GM21381 (cell line): Measurements from ENCODE around the gene GRAMD4.

ENCODE experiments used
- ATAC-seq: cut with Tn5 transposase; IDR thresholded peaks from one replicate; pipeline ENCODE4 v1.9.1; 2021; ENCODE audit warnings: mild to moderate bottlenecking, moderate library complexity; ENCODE audit not compliant: unreplicated experiment

Gene GRAMD4

DNA sequence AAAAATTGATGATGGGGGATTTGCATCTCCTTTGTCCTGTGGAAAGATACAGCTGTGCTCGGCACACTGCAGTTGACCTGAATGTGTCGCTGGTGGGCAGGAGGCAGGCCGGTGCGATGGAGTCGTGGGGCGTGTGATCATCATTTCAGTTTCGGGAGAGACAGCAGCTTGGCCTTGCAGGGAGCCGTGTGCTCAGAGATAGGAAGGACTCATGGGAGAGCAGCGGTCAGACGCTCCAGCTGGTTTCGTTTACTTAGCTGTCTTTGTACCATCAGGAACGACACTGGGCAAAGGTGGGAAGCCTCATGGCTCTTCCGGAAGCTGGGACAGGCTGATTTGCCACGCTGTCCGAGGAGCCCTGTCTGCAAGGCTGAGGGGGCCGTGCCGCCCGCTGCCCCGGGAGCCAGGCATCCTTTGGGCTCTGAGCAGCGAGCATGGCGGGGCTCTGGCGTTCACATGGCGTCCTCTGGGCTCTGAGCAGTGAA is 32.7 kb downstream of the GRAMD4 start:
- ATAC-seq = no peak

DNA sequence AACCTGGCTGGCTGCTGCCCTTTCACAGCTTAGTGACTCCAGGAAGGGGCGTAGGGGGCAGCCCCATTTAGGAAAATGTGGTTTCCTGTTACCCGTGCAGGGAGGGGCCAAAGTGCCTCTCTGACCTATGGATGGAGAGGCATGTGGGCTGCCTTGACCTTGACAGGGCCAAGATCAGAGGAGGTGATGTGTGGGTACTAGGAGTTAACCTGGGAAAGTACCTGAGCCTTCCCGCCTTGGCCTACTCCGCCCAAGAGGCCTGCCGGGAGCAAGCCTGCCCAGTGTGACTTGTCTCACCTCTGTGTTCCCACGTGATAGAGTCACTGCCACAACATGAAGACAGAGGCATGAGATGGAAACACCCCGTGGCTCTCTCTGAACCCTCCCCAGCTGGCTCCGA is 33.4 kb downstream of the GRAMD4 start:
- no peak for ATAC-seq

DNA sequence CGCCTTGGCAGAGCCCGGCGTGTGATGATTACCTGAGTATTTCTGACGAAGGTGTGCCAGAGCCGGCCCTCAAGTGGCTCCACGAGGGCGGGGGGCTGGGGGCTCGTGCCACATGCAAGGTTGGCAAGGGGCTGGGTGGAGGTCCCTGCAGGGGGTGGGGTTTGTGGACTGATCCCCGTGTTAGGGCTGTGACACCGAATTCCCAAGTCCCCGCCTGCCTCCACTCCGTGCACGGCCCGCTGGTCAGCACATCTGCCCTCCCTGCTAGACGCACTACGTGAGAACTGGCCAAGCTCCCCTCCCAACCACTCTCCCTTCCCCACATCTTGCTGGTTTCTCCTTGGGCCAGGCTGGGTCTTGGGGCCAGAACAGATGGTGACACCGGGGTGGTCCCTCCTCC is 34.2 kb downstream of the GRAMD4 start:
- no peak for ATAC-seq

DNA sequence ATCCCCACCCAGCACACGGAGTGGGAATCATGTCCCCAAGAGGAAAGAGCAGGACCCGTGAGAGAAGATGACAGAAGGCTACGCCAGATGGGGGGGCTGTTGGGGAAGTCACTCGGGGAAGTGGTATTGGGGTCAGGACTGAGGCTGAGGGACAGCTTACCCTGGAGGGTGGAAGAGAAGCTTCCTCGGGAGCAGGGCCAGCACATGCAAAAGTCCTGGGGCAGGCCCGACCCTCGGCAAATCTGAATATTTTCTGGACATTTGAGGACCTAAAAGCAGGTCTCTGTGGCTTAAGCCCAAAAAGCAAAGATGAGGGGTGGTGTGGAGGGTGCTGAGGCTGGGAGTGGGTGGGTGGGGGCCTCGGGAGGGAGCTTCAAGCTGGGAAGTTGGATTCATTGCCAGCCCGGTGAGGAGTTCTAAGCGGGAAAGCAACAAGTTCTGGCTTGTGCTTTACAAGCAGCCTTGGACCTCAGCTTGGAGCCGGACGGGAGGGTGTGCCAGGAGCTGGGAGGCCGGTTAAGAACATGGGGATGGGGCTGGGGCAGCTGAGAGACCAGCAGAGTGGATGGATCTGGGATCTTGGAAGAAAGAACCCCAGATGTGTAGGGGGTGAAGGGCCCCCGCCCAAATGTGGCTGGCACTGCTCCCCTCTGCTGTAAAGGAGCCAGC is 34.9 kb downstream of the GRAMD4 start:
- no peak for ATAC-seq

DNA sequence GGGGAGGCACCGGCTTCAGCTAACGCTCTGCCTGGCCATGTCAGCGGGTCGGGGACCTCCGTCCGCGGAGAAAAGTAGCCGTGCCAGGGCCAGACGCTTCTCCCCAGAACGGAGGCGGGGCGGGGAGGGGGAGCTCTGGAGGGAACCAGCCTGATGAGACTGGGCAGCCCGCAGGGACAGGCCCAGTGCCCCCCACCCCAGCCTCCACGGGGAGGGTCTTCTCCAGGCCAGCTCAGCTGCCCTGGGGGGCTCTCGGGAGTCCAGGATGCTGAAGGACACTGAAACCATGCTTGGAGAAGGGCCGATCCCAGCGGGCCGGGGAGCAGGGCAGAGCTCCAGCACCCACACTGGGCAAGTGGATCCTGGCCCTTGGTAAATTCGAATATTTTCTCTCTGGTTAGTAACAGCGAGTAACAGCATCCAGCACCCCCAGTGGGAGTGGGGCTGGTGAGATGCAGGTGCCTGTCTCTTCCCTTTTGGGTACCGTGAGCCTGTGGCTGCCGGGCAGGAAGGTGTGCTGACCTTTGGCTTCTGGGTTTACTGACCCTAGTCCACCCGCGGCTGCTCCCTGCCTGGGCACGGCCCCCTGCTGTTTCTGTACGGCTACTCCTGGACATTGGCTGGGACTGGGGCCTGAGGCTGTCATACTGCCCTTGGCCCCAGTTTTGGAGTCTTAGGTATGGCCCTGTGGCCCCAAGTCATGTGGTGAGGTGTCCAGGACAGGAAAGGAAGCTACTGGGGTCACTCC is 35.8 kb downstream of the GRAMD4 start:
- no peak for ATAC-seq

DNA sequence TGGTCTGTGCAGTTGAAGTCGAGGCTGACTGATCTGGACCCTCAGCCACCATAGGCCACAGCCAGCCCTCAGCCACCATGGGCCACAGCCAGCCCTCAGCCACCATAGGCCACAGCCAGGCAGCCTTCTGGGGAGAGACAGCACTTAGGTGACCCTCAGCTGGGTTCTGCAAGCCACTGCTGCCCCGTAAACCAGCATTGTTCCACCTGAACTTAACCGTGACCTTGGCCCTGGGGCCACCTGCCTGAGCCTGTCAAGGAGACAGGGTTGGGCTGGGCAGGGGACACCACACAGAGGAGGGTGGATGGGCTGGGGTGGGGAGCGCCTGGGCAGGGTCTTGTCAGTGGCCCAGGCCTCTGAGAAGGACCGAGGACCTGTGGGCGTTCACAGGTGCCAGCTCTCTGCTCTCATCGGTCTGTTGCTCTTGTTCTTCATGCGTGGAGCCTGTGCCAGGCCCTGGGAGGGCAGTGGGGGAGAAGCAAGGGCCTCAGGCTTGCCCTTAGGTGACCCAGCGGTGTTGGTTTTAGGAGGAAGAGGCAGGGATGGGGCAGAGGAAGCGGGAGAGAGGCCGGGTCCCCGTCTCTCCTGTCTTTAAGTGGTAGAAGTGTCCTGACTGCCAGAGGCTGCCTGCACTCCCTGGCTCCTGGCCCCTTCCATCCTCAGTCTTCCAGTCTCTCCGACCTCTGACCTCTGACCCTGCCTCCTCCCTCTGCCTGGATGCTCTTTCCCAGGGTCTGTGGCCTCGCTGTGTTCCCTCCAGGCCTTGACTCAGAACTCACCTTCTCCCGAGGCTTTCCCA is 36.9 kb downstream of the GRAMD4 start:
- no peak for ATAC-seq

DNA sequence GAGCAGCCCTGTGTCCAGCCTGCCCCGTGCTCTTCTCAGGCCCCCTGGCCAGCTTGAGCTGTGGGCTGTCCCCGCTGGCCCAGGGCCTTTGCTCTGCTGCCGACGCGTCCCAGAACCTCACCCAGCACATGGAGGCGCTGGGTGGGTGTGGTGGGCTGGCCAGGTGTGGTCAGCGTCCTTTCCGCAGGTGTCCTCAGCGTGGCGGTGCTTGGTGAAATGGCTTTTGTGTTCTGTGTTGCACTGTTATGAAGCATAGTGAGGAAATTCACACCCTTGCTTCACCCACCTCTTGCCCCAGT is 37.4 kb downstream of the GRAMD4 start:
- no peak for ATAC-seq

DNA sequence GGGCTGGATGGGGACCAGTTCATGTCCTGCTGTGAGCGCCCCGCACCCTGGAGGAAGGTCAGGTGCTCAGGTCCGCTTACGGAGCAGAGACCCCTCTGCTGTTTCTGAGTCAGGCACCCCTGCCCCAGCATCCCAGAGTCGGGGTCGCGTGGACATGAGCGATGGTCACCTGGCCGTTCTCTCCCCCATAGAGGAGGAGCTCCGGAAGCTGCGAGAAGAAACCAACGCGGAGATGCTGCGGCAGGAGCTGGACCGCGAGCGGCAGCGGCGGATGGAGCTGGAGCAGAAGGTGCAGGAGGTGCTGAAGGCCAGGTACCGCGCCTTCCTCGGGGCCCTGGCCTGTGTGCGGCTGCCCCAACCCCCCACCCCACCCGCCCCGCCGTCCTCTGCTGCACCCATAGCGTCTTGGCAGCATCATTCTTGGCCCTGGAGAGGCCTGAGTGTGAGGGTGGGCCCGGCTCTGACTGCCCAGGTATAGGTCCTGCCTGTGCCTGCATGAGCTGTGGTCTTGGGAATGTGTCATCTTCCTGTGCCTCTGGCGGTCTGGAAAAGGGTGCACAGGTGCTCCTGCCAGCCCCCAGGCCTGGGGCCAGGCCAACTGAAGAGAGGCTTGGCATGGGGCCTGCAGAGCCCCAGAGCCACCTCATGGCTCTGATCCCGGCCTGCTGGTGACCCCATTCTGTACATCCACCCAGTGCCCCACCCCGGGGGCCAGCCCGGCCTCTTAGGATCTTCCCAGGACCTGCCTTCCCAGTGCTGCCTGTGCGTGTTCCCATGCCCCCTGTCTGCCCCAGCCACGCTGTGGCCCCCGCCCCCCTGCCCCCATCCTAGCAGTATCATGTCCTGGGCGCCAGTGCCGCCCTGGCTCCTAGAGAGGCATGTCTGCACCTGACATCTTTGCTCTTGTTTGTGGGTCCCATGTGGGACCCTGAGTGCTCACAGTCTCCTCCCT is 38.1 kb downstream of the GRAMD4 start:
- ATAC-seq = no peak

DNA sequence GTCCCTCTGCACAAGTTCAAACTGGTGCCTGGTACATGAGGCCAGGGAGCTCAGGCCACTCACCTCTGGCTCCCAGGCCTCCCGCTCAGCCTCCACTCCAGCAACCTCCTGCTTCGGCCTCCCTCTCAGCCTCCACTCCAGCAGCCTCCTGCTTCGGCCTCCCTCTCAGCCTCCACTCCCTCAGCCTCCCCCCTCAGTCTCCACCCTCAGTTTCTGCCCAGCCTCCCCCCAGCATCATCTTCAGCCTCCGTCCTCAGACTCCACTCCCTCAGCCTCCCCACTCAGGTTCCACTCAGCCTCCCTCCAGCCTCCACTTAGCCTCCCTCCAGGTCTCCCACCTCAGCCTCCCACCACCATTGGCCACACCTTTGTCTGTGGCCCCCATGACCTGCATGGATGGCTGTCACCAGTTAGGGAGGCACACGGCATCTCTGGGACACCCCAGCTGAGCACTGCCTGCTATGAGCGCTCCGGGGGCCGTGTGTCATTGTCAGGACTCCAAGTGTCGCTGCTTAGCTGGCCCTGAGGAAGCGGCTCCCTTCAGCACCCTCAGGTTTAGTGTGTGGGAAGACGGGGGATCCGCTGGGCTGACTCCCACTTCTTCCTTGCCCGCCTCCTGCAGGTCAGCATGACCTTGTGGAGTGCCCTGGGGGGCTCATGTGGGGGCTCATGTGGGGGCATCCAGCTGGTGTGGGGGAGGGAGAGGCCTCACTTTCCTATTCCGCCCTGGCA is 39.0 kb downstream of the GRAMD4 start:
- ATAC-seq = no peak

DNA sequence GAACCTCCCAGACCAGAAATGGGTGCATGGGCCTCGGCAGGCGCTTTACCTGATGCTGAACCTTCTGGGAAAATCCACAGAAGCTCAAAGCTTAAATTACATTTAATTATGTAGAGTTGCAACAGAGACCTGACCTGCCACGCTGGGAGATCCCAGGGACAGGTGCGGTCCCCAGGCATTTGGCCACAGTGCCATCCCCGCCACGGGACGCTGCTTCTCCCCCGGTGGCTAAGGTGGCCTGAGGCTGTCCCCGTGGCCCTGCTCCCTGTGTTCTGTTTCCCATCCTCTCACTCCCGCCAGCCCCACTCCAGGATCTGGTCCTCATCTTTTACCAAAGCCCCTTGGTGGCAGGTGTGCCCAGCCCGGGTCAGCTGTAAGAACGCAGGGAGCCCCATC is 39.6 kb downstream of the GRAMD4 start:
- ATAC-seq = no peak

DNA sequence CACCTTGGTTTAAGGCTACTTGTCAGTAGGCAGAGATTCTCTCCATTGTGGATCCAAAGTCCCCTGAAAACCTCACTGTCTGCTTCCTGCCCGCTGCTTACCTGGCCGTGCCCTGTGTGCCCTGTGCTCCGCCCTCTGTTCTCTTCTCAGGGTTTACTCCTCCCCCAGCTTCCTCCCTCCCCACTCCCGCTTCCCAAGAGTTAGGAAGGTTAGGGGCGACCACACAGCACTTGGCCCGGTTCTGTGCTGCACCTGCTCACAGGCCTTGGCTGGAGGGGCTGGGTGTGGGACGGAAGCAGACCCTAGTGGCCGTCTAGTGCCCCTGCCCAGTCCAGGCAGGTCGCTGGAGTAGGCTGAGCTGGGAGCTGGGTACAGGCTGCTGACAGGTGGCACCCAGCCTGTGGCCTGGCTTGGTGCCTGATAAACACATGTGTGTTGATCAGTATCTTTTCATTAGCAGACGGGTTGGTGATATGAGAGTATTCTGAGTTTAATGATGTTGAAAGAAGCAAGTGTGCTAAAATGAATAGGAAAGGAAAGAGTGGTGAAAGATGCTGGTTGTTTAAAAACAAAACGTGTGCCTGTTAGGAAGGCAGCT is 40.5 kb downstream of the GRAMD4 start:
- ATAC-seq = no peak

DNA sequence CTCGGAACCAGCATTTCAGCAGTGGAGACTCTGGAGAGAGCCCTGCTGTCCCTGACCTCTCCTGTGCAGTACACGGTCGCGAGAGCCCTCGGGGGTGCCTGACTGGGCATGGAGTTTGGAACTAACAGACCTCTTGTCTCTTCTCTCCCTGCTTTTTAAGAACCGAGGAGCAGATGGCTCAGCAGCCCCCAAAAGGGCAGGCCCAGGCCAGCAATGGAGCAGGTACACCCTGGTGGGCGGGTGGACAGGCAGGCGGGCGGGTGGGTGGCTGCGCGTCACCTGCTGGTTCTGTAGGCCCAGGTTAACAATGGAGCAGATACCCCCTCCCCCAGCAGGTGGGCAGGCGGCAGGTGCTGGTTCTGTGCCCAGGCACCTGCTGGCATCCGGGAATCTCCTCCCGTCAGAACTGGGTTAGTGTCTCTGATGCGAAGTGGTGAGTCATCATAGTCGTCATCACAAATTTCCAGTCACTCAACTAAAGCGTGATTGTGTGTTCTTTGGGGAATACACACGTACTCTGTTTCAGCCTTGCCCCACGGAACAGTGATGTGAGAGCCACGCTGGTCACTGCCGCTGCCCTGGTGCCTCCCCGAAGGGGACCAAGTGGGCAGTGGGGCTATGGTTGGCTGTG is 41.1 kb downstream of the GRAMD4 start:
- ATAC-seq = no peak

DNA sequence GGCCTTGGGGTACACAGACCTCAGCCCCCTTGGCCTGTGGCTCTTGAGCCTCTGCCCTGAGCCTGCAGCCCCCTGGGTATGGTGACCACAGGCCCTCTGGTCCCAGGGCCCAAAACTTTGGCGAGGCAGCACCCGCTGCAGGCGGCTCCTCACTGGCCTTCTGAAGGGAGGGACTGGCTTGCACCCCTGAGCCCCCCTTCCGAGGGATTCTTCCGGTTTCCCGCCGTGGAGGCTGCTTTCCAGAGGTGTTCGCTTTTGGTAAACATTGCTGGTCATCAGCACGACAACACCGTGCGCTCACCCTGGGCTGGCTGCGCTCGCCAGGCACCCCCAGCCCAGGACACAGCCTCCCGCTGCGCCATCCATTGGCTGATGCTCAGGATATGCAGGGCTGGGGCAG is 42.0 kb downstream of the GRAMD4 start:
- ATAC-seq = no peak

DNA sequence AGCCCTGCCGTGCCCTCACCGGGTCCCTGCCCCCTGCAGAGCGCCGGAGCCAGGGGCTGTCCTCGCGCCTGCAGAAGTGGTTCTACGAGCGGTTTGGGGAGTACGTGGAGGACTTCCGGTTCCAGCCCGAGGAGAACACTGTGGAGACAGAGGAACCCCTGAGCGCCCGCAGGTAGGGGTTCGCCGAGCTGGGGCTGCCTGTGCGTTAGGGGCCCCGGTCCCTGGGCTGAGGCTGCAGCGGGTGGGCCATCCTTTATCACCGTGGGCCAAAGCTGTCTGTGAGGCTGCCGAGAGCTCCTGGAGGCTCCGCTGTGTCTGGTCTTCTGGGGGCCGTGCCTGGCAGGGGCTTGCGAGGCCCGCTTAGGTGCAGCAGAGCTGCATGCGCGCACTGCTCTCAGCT is 42.8 kb downstream of the GRAMD4 start:
- no peak for ATAC-seq

DNA sequence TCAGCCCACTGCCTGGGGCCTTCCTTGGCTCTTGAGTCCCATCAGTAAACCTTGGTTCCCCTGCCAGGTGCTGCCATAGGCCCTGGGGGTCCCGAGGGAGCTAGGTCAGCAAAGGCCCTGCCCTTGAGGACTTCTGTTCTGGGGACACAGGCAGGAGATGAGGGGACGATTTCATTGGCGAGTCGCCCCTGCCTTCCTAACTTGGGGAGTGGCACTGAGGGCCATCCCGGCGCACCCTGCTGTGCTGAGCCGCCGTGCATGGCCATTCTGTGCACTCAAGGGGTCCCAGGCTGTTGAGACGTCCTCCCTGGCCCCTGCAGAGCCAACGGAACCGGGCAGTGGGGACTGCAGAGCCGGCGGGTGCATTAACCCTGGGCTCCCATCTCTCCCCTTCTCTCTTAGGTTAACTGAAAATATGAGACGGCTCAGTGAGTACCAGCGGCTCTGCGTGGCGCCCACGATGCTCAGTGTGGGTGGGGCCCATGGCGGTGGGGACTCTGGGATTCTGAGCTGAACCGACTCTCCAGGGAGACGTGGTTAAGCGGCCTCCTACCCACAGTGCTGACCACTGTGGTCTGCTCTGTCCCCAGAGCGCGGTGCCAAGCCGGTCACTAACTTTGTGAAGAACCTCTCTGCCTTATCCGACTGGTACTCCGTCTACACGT is 43.4 kb downstream of the GRAMD4 start:
- ATAC-seq = no peak

DNA sequence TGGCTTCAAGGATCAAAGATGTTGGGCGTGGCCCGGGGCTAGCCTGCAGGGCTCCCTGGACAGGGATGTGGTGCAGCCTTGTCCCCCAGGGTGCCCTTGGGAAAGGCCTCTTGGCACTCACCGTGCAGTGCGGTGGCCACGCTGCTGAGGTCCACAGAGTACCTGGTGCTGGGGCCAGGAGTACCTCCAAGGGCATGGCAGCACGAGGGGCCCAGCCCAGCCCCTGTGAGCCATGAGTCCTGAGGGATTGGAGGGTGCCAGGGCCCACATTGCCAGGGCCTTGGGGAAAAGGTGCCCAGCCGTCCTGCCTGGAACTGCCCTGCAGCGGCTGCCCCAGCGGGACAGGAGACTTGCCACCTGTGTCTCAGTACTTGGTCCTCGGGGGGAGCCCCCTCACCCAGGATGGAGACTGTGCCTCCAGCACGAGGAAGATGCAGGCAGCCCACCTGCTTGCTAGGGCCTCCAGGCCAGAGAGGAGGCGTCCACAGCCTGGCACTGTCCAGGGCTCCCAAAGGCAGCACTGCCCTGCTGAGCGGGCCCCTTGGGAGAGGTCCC is 44.2 kb downstream of the GRAMD4 start:
- ATAC-seq = no peak

DNA sequence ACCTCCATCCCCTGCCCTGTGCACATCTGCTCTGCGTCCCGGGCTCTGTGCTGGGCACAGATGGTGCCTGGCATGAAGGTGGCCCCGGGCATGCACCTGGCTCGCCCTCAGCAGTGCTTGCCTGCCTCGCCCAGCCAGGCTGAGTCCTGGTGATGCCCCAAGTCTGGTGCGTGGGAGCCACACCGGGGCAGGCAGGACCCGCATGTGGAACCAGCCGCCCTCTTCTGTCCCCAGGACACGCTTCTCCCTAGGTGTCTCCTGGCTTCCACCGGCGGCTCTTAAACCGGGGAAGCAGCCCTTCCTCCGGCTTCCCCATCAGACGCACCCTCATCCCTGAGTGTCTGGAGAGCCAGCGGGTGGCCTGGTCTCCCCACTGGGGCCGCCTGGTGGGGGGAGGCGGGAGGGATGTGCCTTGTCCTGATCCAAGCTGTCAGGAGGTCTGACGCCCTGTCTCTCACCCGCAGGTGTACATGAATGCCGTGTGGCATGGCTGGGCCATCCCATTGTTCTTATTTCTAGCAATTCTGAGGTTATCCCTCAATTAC is 45.0 kb downstream of the GRAMD4 start:
- ATAC-seq = no peak

DNA sequence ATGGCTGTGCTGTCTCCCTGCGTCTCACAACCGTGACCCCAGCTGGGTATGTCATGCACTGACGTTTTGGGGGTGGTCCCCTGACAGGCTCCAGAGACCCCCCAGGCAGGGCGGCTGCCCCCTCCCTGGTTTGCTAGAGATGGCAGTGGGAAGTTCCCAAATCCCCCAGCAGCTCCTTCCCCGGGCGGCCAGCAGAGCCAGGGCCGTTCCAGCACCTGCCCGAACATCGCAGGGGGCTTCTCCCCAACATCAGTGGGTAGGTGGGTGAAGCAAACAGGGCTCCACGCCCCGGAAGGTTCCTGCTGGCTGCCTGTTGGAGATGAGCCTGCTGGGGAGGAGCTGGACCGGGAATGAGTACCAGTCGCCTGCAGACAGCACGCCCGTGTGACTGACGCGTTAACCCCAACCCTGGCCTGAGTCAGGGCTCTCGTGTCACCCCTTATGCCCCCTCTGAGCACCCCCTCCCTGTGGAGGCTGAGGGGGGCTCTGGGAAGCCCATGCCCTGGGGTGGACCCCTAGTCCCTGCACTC is 45.6 kb downstream of the GRAMD4 start:
- ATAC-seq = no peak
